Caco-2 (cell line): ENCODE data around the gene CERS6. TPM values are rescaled to one million over a fixed set of nuclear protein-coding genes. Genes with fewer than 3 reads are reported as not detected.

Experiments
- BruUV-seq: library from RNA; stranded (reverse); fragments of 400-500 nt; replicated peaks from 2 replicates; lab custom pipeline; 2021; lab: Mats Ljungman, UMichigan
- CTCF ChIA-PET: fragments of 300-600 bp; sonication (Branson Sonifier 250); formaldehyde crosslinking; loops from one replicate; lab custom pipeline; 2022; ENCODE audit warnings: antibody characterized with exemption; lab: Charles Lee
- POLR2A ChIA-PET: fragments of 300-600 bp; sonication (Branson Sonifier 250); formaldehyde crosslinking; loops from one replicate; lab custom pipeline; 2022; ENCODE audit warnings: antibody characterized with exemption; lab: Charles Lee
- DNase-seq, 2 experiments: peaks; one replicate each; pipeline versions ENCODE4 v3.0.0 to v3.0.0-alpha.2; 2020 to 2022
- H3K27me3 ChIP-seq: replicated peaks from 2 replicates; pipeline ENCODE4 v1.6.0; 2011; ENCODE audit warnings: low read length; ENCODE audit not compliant: control insufficient read depth, insufficient read depth
- H3K36me3 ChIP-seq: 2 replicates; pipeline ENCODE4 v1.5.1; 2011; ENCODE audit warnings: low read length; ENCODE audit not compliant: control insufficient read depth, insufficient read depth
- H3K4me1 ChIP-seq: fragments of 250-450 bp; sonication (Bioruptor Pico); 2 replicates; pipeline ENCODE4 v1.5.1; 2020; ENCODE audit warnings: mild to moderate bottlenecking
- H3K4me3 ChIP-seq: 2 replicates; pipeline ENCODE4 v1.5.1; 2011; ENCODE audit warnings: low read depth, mild to moderate bottlenecking, control low read depth, low read length
- H3K9me3 ChIP-seq: fragments of 250-450 bp; sonication (Bioruptor Pico); 2 replicates; pipeline ENCODE4 v1.5.1; 2020; ENCODE audit warnings: mild to moderate bottlenecking, moderate library complexity
- H3K27ac Mint-ChIP-seq: one replicate; pipeline ENCODE4 v1.8.0; 2022; ENCODE audit warnings: mixed read lengths; ENCODE audit not compliant: unreplicated experiment
- H3K27me3 Mint-ChIP-seq: one replicate; pipeline ENCODE4 v1.8.0; 2022; ENCODE audit warnings: mixed read lengths; ENCODE audit not compliant: insufficient read depth, unreplicated experiment
- H3K36me3 Mint-ChIP-seq: one replicate; pipeline ENCODE4 v1.8.0; 2022; ENCODE audit warnings: mild to moderate bottlenecking, mixed read lengths; ENCODE audit not compliant: insufficient read depth, unreplicated experiment
- H3K4me1 Mint-ChIP-seq: one replicate; pipeline ENCODE4 v1.8.0; 2022; ENCODE audit warnings: low read depth, mixed read lengths; ENCODE audit not compliant: unreplicated experiment
- H3K4me3 Mint-ChIP-seq: one replicate; pipeline ENCODE4 v1.8.0; 2022; ENCODE audit warnings: mild to moderate bottlenecking, moderate library complexity, mixed read lengths; ENCODE audit not compliant: unreplicated experiment
- H3K9me3 Mint-ChIP-seq: one replicate; pipeline ENCODE4 v1.8.0; 2022; ENCODE audit warnings: mixed read lengths; ENCODE audit not compliant: unreplicated experiment
- CTCF ChIP-seq, 2 experiments: fragments of 200-600 bp in 1 of 2; IDR thresholded peaks; 1 replicate in 1 of 2; 2 replicates in 1 of 2; pipeline versions ENCODE4 v1.5.1 to v1.8.0; 2011 to 2022; ENCODE audit warnings: antibody characterized with exemption in 1 of 2, control low read depth in 1 of 2, inconsistent platforms in 1 of 2, low read depth in 1 of 2, low read length in 1 of 2, mild to moderate bottlenecking in 1 of 2, moderate library complexity in 1 of 2; ENCODE audit not compliant: insufficient read depth in 1 of 2, severe bottlenecking in 1 of 2, unreplicated experiment in 1 of 2
- intact Hi-C: fragments of 100-400 bp; cut with micrococcal nuclease; formaldehyde crosslinking; loops from one replicate; pipeline ENCODE4 v1.10.0; 2022; ENCODE audit not compliant: unreplicated experiment
- total RNA-seq: library from RNA; stranded (reverse); gene quantifications from 2 replicates; pipeline ENCODE4 v1.2.3, GENCODE V29; 2022

CERS6 gene
- total RNA-seq, 1 experiment from 2014 or later, result 32.7 TPM

- Mint-ChIP-seq H3K27ac (no peak overlapping the region), H3K36me3 (peaks cover 11% of the 10 kb centered on the region), H3K4me1 (peaks cover 7% of the 10 kb centered on the region), H3K4me3 (no peak overlapping the region), H3K9me3 (no peaks in the 10 kb centered on the region), H3K27me3 (no peaks in the 10 kb centered on the region)
- no peaks in the 10 kb centered on the region for H3K36me3 ChIP-seq
- H3K4me1 ChIP-seq, result no peaks in the 10 kb centered on the region
- no TSS peak for BruUV-seq
- POLR2A ChIA-PET, result no interaction called here
- intact Hi-C loops, result no loop called here
- no peaks in the 10 kb centered on the region for H3K27me3 ChIP-seq
- H3K4me3 ChIP-seq, result no peak overlapping the region
- no peaks in the 10 kb centered on the region for H3K9me3 ChIP-seq
- no peak for DNase-seq
- CTCF ChIA-PET, result no interaction called here
- no peak for TF ChIP-seq CTCF (IDR thresholded peaks at IDR 0.05; ENCODE audit: insufficient read depth in 1 of 2, low read depth in 1 of 2, low read length in 1 of 2, severe bottlenecking in 1 of 2, unreplicated experiment in 1 of 2)
Measured at GRCh38 chr2:168565112-168565511, 109.0 kb downstream of the CERS6 start.

GRCh38 chr2:168565512-168565911, 109.4 kb downstream of the CERS6 start:
- Mint-ChIP-seq H3K4me1 (peaks cover 7% of the 10 kb centered on the region), H3K36me3 (peaks cover 7% of the 10 kb centered on the region), H3K27ac (no peak overlapping the region), H3K9me3 (no peaks in the 10 kb centered on the region), H3K4me3 (no peak overlapping the region), H3K27me3 (no peaks in the 10 kb centered on the region)
- Histone ChIP-seq H3K4me1 (no peaks in the 10 kb centered on the region), H3K4me3 (no peak overlapping the region), H3K36me3 (no peaks in the 10 kb centered on the region), H3K27me3 (no peaks in the 10 kb centered on the region), H3K9me3 (no peaks in the 10 kb centered on the region)
- ChIA-PET POLR2A (no interaction called here), CTCF (no interaction called here)
- BruUV-seq, result no TSS peak
- no peak for DNase-seq
- intact Hi-C loops, result no loop called here
- no peak for TF ChIP-seq CTCF (IDR thresholded peaks at IDR 0.05; ENCODE audit: insufficient read depth in 1 of 2, low read depth in 1 of 2, low read length in 1 of 2, severe bottlenecking in 1 of 2, unreplicated experiment in 1 of 2)

GRCh38 chr2:168566974-168567665, 111.0 kb downstream of the CERS6 start:
- Histone ChIP-seq H3K4me1 (no peaks in the 10 kb centered on the region), H3K9me3 (no peaks in the 10 kb centered on the region), H3K4me3 (no peak overlapping the region), H3K27me3 (no peaks in the 10 kb centered on the region), H3K36me3 (no peaks in the 10 kb centered on the region)
- TF ChIP-seq CTCF (IDR thresholded peaks at IDR 0.05; ENCODE audit: insufficient read depth in 1 of 2, low read depth in 1 of 2, low read length in 1 of 2, severe bottlenecking in 1 of 2, unreplicated experiment in 1 of 2), result no peak
- no peak for DNase-seq
- Mint-ChIP-seq H3K27me3 (no peaks in the 10 kb centered on the region), H3K27ac (no peak overlapping the region), H3K36me3 (no peaks in the 10 kb centered on the region), H3K9me3 (no peaks in the 10 kb centered on the region), H3K4me3 (no peak overlapping the region), H3K4me1 (peaks cover 7% of the 10 kb centered on the region)
- ChIA-PET POLR2A (no interaction called here), CTCF (no interaction called here)
- intact Hi-C loops, result no loop called here
- BruUV-seq, result no TSS peak
